ENCODE results near the gene RNASE7.

RNASE7 gene

GRCh38 chr14:21022686-21023085 lies 19.5 kb upstream of the RNASE7 start:
- DNase-seq (ENCODE audit: low read depth) = no peak
- no peak for TF ChIP-seq CTCF (IDR thresholded peaks at IDR 0.05; ENCODE audit: control insufficient read depth, extremely low read depth, insufficient read depth)
- no peak overlapping the region for H3K4me3 ChIP-seq (ENCODE audit: low read depth, low read length)

DNA sequence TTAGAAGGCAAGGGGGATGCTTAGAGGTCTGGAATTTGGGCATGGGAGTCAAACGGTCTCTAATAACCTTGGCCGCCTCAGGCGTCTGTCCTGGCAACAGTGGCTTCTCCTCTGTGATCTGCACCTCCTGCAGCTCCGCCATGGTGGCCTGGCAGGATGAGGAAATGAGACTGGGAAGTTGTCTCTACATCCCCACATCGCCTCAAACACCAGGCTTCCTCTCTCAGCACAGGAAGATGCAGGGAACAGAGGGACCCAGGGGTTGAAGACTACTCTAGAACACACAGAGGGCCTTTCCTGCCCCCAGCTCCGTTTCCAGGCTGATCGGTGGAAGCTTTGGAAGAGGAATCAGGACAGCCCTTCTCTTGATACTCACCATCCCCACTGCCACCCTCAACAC lies 19.0 kb upstream of the RNASE7 start:
- DNase-seq (ENCODE audit: low read depth) = no peak
- TF ChIP-seq CTCF (IDR thresholded peaks at IDR 0.05; ENCODE audit: control insufficient read depth, extremely low read depth, insufficient read depth) = no peak
- H3K4me3 ChIP-seq (ENCODE audit: low read depth, low read length) = no peak overlapping the region

DNA sequence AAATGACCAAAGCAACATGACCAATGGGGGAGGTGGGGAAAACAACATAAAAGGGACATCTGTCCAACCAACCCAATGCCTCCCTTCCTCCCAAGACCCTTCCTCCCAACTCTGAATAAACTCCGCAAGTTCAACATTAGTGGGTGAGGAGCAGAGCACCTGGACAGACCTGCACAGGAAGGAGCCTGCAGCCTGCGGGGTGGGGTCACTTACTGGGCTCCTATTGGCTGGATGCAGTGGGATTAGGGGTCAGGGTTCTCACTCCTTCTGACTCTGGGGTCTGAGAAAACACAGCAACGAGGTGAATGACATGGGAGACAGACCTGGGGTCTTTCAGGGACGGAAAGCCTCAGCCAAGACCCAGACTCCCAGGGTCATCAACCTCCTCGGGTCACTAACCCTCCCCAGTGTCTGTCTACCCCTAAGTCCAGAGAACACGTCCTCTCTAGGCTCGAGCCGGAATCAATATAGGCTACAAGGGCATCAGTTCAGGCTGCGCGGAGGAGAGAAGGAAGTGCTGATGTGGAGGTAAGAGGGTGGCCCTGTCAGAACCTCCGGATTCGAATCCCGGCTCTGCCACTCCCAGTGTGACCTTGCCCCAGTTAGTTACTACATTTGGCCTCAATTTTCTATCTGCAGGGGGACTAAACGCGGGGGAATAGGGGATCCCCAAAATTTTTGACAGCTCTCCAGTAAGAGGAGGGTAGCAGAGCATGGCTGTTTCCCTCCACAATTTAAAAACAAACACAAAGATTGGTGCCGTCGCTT lies 18.2 kb upstream of the RNASE7 start:
- peak overlapping the region; percentile 84 for H3K4me3 ChIP-seq (ENCODE audit: low read depth, low read length)
- DNase-seq (ENCODE audit: low read depth) = no peak
- no peak for TF ChIP-seq CTCF (IDR thresholded peaks at IDR 0.05; ENCODE audit: control insufficient read depth, extremely low read depth, insufficient read depth)

- H3K4me3 ChIP-seq (ENCODE audit: low read depth, low read length) = peak within 1 kb of the TSS; percentile 84
- TF ChIP-seq CTCF (IDR thresholded peaks at IDR 0.05; ENCODE audit: control insufficient read depth, extremely low read depth, insufficient read depth) = no peak
- no peak for DNase-seq (ENCODE audit: low read depth)
Observed at GRCh38 chr14:21024585-21025370, 17.4 kb upstream of the RNASE7 start, which contains the start of gene NDRG2. Gene NDRG2, minus strand, starts transcription at chr14:21025061. Its CDS starts 1,746 bp downstream, at chr14:21023315.

- no peak for TF ChIP-seq CTCF (IDR thresholded peaks at IDR 0.05; ENCODE audit: control insufficient read depth, extremely low read depth, insufficient read depth)
Observed at GRCh38 chr14:21025371-21026273, 16.5 kb upstream of the RNASE7 start.

DNA sequence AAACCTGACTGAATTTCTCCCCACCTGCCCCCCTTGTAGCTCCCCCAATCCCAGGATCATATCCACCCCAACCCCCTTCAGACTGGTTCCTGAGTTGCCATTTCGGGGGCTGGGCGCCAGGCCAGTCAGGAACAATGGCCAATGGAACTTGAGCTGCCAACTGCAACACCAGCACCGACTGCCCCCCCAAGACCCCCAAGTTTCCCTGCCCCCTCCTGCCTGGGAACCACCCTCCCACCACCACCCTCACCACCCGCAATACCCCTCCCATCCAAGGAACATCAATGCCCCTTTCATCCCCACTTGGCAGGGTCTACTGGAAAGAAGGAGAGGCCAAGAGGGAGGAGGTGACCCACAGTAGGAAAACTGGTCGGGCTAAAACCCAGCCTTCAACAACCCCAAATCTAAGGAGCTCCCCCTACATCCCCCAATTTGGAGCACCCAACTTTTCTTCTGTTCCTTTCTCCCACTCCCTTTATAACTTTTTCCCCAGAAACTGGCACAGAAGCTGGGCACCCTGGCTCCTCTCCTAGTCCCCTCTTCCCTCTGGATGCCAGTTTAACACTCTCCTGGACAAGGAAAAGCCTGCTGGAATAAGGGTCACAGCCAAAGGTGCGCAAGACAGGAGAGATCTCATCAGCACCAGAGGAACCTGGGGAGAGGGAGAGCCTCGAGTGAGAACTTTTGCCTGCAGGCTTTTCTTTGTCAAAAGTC lies 15.7 kb upstream of the RNASE7 start:
- no peak for DNase-seq (ENCODE audit: low read depth)
- no peak for TF ChIP-seq CTCF (IDR thresholded peaks at IDR 0.05; ENCODE audit: control insufficient read depth, extremely low read depth, insufficient read depth)
- no peak overlapping the region for H3K4me3 ChIP-seq (ENCODE audit: low read depth, low read length)

More at GRCh38 chr14:21025371-21026273, 16.5 kb upstream of the RNASE7 start:
- H3K4me3 ChIP-seq (ENCODE audit: low read depth, low read length) = peak overlapping the region; percentile 84
- no peak for DNase-seq (ENCODE audit: low read depth)

Measured in LNCaP clone FGC (cell line).